Germinal center (tissue), 1 donor: ENCODE data around the gene NUDCD3.

Experiments
- DNase-seq: peaks from one replicate; pipeline ENCODE4 v3.0.0; 2012; ENCODE audit warnings: mixed read lengths, low spot score

NUDCD3 gene

GRCh38 chr7:44490351-44491200, at the start of gene NUDCD3:
TSS of gene NUDCD3 (minus strand) at chr7:44490658. CDS start at chr7:44490600, 58 bp downstream.
- peak; percentile 84 for DNase-seq

DNA sequence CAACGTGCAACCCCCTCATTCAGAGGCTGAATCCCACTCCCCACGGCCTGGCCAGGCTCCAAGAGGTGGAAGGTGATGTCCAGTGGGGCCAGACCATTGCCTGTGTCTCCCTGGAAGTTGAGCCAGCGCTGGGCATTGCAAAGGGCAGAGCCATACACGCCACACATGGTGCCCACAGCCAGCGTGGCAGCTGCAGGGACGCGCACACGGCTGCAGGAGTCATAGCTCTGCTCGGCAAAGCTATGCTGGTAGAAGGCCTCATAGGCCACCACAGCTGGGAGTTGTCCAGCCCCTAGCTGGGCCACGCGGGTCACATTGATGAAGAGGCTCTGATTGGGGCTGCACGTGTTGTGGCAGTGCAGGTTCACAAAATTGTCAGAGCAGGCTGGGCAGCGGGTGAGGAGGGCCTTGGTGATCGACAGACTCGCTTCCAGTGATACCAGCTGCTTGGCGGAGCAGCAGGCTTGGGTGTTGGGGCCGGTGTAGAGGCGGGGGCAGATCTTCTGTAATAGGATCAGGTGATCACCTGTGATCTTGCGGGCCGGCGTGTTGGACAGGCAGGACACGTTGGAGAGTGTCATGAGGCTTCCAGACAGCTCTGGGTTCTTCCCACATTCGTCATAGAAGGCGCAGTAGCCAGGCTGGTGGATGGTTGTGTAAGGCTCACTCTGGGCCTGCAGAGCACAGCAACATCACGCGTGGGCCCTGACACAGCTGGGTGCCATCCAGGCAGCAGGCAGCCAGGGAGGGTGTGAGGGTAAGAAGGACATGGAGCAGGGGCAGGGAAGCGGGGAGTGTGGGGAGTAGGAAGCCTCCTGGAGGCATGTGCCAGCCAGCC, 49.4 kb upstream of the NUDCD3 start:
- no peak for DNase-seq

DNA sequence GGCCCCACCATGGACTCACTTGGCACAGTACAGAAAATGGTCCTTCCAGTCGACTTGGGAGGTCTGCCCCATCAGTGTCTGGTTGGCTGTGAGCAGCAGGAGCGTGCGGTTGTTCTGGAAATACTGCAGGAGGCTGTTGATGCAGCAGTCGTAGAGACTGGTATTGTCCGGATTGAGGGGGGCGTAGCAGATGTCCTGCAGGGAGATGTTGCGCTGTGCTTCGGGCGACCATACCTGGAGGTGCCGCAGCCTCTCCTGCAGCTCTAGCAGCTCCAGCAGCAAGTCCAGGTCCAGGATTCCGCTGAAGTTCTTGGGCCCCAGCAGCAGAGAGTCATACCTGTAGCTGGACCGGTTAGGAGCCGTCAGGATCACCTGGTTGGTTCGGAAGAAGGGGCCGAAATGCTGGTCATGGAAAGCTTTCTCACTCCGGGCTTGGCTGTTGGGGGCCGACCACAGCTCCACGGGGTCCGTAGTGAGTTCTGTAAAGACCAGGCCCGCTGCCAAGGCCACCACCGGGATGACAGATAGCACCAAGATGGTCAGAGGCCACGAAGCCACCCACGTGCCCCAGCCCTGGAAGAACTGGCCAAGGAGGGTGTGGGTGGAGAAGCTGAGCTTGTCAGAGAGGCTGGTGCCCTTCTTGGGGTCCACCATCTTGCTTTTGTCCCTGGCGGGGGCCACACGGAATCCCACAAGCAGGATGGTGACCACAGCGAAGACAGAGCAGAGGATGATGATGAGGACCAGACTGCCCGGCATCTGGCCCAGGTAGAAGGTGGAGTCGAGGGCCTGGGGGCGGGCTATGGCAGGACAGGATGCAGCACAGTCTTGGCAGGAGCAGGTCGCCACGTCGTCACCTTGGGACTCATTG, 48.6 kb upstream of the NUDCD3 start:
- DNase-seq: no peak

- no peak for DNase-seq
Measured at GRCh38 chr7:44538093-44538797, 47.8 kb upstream of the NUDCD3 start.

DNA sequence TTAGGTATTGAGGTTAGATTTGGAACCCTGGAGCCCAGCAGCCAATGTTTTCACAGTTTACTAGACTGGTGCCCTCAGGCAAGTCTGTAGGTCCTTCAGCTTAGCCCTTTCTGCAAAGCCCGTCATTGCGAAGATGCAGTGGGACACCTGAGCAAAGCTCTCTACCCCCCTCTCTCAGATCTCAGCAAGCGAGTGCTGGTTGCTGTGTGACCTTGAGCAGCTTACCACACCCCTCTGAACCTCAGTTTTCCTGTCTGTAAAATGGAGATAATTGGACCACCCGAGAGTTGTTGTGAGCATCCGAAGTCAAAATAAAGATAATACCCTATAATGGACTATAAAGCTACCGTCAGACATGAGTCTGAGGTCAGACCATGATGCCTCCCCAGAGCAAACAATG, 47.0 kb upstream of the NUDCD3 start:
- no peak for DNase-seq

DNA sequence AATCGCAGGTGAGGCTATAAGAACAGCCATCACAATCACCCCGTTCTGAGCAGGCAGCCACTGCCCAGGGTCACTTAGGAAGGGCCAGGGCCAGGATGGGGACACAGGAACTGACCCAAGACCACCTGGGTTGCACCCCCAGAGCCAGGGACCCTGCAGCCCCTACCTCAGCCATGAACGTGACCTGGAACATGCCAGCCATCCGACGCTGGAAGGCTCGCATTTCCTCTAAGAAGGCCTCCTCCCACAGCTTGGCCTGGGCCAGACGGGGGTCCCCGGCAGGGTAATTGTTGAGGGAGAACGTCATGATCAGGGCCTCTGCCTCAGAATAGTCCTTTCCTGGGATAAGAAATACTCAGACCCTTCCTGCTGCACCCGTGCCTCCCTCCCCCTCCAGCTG, 45.6 kb upstream of the NUDCD3 start:
- DNase-seq: no peak

DNA sequence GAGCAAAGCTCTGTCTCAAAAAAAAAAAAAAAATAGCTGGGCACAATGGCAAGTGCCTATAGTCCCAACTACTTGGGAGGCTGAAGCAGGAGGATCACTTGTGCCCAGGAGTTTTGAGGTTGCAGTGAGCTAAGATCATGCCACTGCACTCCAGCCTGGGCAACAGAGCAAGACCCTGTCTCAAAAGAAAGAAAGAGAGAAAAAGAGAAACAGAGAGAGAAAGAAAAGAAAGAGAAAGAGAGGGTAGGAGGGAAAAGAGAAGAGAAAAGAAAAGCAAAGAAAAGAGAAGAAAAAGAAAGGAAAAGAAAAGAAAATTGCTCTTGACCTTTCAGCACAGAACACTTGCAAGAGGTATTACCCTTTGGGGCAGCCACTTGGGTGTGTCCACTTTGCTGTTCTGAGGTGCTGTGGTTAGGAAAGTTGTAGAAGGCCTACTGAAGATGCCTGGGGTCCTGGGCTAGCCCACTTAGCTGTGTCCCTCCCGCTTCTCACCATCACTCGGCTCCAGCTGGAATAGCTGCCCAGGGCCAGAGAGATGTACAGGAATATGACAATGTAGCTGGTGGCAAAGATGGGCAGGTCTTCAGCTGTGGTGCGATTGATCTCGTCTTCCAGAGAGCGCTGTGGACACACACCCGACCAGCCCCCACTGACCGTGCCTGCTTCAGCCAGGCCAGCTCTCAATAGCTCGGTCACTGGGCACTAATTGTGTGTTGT, 45.0 kb upstream of the NUDCD3 start:
- no peak for DNase-seq

DNA sequence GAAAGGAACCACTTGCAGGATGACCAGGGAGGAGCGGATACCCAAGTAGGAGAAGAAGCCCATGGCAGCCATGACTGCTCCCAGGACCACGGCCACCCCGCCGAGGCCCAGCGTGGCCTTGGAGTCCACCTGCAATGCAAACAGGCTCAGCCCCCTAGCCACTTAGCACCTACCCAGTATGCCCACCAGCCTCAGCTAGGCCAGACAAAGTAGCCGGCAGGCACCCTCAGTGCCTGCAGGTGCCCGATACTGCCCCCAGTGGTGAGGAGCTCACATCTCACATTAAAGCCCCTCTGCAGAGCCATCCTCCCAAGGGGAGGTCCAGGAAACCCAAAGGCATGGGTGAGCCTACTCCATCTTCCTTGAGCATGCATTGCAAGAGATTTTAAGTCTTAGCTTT, 44.0 kb upstream of the NUDCD3 start:
- DNase-seq: peak; percentile 89

DNA sequence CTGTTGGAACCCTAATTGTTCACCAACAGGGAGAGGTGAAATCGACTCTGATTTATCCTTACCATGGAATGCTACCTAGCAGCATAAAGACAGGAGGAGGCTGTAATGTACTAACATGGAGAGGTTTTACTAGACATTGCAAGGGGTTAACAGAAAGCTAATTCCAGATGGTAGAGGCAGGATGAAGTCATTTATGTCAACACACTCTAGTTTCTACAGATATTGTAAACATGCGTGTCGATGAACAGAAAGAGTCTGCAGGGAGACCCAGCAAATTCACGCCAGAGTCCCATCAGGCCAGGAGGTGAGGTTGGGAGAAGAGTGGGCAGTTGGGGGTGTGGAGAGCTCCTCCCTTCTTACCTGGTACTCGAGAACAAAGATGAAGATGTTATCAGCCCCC, 43.6 kb upstream of the NUDCD3 start:
- no peak for DNase-seq

DNA sequence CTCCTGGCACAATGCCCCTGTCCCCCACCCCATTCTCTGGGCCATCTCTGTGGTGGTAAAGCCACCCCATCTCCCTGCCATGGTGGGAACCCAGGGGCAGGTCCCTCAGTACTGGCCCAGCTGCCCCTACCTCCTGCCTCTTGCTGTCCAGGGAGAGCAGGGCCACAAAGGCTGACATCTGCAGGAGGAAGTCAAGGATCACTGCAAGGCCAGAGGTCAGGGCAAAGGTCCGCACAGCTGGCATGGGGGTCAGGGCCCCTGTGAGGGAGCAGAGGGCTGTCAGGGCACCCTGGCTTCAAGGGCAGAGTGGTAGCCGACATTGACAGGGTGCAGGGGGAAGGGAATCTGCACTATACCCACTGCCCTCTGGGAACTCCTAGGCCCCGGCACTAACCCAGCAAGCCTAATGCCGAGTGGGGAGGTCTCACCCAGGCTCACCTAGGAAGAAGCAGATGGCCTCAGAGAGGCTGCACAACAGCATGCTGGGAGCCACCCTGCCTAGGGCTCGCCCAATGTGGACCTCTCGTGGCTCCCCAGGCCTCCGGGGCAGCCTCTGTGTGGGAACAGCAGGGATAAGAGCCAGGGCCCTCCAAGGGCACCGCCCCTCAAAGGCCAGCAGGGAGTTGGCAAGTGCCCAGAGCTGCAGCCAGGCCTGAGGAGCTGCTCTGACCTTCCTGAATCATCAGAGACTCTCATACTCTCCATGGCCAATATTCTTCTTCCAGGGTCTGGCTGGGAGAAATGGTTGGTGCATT, 43.0 kb upstream of the NUDCD3 start:
- DNase-seq: no peak

- no peak for DNase-seq
Measured at GRCh38 chr7:44531421-44532380, 41.2 kb upstream of the NUDCD3 start.

DNA sequence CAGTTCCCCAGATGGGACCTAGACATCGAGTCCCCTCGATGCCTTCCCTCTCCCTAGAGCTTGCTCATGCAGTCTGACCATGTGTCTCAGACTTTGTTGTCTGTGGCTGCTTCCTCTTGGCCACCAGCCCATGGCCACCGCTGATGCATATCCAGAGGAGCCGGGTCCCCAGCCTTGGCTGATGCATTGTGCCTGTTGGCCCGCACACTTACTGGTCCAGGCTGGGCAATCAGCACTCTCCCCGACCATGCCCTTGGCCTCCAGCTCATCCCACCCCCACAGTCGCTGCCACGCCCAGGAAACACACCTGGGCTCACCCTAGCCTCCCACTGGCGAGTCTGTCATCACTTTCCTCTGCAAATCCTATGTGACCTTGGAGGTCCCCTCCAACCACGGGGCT, 40.5 kb upstream of the NUDCD3 start:
- DNase-seq: no peak

DNA sequence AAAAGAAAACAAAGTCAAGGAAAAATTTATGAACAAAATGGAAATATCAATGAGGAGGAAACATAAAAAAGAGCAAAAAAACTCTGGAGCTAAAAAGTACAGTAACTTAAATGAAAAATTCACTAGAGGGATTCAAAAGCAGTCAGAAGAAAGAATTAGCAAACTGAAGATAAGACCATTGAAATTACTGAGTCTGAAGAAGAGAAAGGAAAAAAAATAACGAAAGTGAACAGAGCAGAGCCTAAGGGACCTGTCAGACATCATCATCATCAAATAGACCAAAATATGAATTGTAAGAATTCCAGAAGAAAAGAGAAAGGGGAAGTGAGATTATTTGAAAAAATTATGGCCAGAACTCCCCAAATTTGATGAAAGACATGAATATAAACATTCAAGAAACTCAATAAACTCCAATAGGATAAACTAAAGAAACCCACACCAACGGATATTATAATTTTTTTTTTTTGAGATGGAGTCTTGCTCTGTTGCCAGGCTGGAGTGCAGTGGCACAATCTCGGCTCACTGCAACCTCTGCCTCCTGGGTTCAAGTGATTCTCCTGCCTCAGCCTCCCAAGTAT, 34.4 kb upstream of the NUDCD3 start:
- DNase-seq: no peak

GRCh38 chr7:44522315-44522714, 31.9 kb upstream of the NUDCD3 start:
- DNase-seq: no peak

DNA sequence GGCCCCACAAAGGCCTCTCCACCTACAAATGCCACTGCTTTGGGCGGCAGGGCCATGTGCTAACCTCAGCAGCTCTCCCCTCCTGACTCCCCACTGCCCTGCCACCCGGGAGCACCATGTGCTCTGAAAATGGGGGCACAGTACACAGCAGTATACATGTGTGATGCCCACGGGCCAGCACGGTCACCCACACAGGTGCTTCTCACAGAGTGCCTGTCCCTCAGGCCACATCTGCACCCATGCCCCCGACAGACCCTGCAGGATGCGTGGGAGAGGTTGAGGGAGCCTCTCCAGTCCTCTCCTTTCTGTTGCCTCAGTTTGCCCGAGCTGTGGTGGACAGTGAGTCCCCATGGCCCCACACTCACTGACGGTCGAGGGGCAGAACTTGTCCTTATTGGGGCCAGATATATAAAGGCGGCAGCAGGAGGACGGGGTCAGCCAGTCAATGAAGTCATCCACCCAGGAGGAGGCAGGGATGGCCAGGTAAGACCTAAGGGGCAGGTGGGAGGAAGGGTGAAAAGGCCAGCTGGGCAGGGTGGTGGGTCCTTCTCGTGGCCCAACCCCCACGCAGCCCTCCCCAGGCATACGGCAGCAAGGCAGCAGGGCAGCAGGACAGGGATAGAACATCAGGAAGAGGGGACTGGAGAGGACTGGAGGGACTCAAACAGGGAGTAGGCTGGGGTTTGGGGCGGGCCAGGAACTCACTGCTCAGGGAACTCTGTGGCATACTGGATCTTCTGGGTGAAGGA, 31.1 kb upstream of the NUDCD3 start:
- no peak for DNase-seq

- DNase-seq: no peak
Measured at GRCh38 chr7:44520574-44520973, 30.1 kb upstream of the NUDCD3 start.

- DNase-seq: no peak
Measured at GRCh38 chr7:44519546-44519945, 29.1 kb upstream of the NUDCD3 start.

DNA sequence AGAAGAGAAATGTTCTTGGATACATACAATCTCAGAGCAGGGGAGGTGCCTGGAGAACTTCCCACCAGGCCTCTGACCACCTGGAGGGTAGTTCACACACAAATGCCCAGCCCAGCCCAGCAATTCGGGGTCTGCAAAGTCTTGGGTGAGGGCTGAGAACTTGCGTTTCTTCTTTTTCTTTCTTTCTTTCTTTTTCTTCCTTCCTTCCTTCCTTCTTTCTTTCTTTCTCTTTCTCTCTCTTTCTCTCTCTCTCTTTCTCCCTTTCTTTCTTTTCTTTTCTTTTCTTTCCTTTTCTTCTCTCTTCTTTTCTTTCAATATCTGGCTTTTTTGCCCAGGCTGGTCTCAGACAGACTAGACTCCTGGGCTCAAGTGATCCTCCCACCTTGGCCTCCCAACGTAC, 28.3 kb upstream of the NUDCD3 start:
- DNase-seq: no peak
